Mesendoderm (in vitro differentiated cells): ENCODE data around the gene KCND3.
A peak's percentile ranks its signal among the peaks of the same experiment; 100 is the strongest.

Experiments used
- DNase-seq: peaks from one replicate; pipeline ENCODE4 v3.0.0; 2013
- H2AK5ac ChIP-seq: 2 replicates; pipeline ENCODE4 v1.6.1; 2013; ENCODE audit warnings: low read length, inconsistent platforms
- H2BK120ac ChIP-seq: 2 replicates; pipeline ENCODE4 v1.6.1; 2013; ENCODE audit warnings: low read depth, mild to moderate bottlenecking, low read length, moderate library complexity, mixed read lengths
- H2BK15ac ChIP-seq: replicated peaks from 2 replicates; pipeline ENCODE4 v1.6.1; 2013; ENCODE audit warnings: low read depth, mild to moderate bottlenecking, moderate library complexity
- H2BK5ac ChIP-seq: 2 replicates; pipeline ENCODE4 v1.6.1; 2013; ENCODE audit warnings: low read length, inconsistent platforms
- H3K18ac ChIP-seq: 2 replicates; pipeline ENCODE4 v1.6.1; 2013; ENCODE audit warnings: mild to moderate bottlenecking, low read length, mixed read lengths
- H3K23ac ChIP-seq: one replicate; pipeline ENCODE4 v1.6.1; 2013; ENCODE audit warnings: low read length
- H3K27ac ChIP-seq: 2 replicates; pipeline ENCODE4 v1.5.1; 2013; ENCODE audit warnings: low read depth, mild to moderate bottlenecking, inconsistent platforms, low read length, moderate library complexity
- H3K27me3 ChIP-seq: 2 replicates; pipeline ENCODE4 v1.6.1; 2013; ENCODE audit warnings: low read length, control low read depth, mild to moderate bottlenecking, inconsistent platforms; ENCODE audit not compliant: insufficient read depth, poor library complexity
- H3K36me3 ChIP-seq: 2 replicates; pipeline ENCODE4 v1.6.1; 2013; ENCODE audit warnings: low read length, inconsistent platforms; ENCODE audit not compliant: control insufficient read depth, insufficient read depth
- H3K4ac ChIP-seq: one replicate; pipeline ENCODE4 v1.6.1; 2013; ENCODE audit warnings: low read depth, mild to moderate bottlenecking, low read length, moderate library complexity
- H3K4me1 ChIP-seq: 2 replicates; pipeline ENCODE4 v1.6.1; 2013; ENCODE audit warnings: low read depth, low read length, inconsistent platforms; ENCODE audit not compliant: control insufficient read depth
- H3K4me2 ChIP-seq: 2 replicates; pipeline ENCODE4 v1.6.1; 2013; ENCODE audit warnings: low read length
- H3K4me3 ChIP-seq: 2 replicates; pipeline ENCODE4 v1.5.1; 2013; ENCODE audit warnings: mild to moderate bottlenecking, low read length
- H3K56ac ChIP-seq: one replicate; pipeline ENCODE4 v1.6.1; 2013; ENCODE audit warnings: low read length
- H3K79me1 ChIP-seq: 2 replicates; pipeline ENCODE4 v1.6.1; 2013; ENCODE audit warnings: low read length, inconsistent platforms
- H3K79me2 ChIP-seq: 2 replicates; pipeline ENCODE4 v1.6.1; 2013; ENCODE audit warnings: mild to moderate bottlenecking, low read length; ENCODE audit not compliant: control insufficient read depth, insufficient read depth
- H3K9ac ChIP-seq: 2 replicates; pipeline ENCODE4 v1.6.1; 2013; ENCODE audit warnings: low read length, inconsistent platforms
- H4K5ac ChIP-seq: one replicate; pipeline ENCODE4 v1.6.1; 2013; ENCODE audit warnings: low read length
- H4K8ac ChIP-seq: one replicate; pipeline ENCODE4 v1.6.1; 2013; ENCODE audit warnings: low read depth, mild to moderate bottlenecking, control low read depth, low read length, moderate library complexity
- WGBS: extraction: QIAGEN DNeasy Blood & Tissue Kit; methylation state at CpG from one replicate; pipeline ENCODE4 v1.1.7; 2013; ENCODE audit warnings: low lambda C conversion rate, missing lambda C conversion rate; ENCODE audit not compliant: insufficient coverage; ENCODE audit errors: extremely low coverage; 5-methylcytosine and 5-hydroxymethylcytosine counted together

Gene KCND3

DNA sequence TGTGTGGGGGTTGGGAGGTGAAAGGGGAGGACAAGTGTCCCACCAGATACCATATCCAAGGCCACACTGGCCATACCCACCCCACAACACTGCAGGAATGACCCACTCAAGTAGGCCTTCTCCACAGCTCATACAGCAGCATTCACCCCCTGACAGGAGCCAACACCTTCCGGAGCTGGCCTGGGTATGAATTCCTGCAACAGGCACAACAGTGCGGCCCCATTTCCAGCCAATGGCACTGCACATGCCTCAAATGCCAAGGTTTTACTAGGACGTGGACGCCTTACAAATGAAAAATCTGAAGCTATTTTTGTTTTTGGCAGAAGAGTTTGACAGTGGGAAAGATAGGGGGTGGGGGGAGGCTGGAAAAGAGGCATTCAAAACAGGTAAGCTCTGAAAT, 2.0 kb downstream of the KCND3 start:
- H2AK5ac ChIP-seq, result no peak overlapping the region
- no peaks in the 10 kb centered on the region for H3K36me3 ChIP-seq
- no peak overlapping the region for H4K8ac ChIP-seq
- no peak overlapping the region for H2BK120ac ChIP-seq
- H3K18ac ChIP-seq, result no peak overlapping the region
- no peak overlapping the region for H2BK15ac ChIP-seq
- no peak overlapping the region for H4K5ac ChIP-seq
- H3K27me3 ChIP-seq, result peaks cover 16% of the 10 kb centered on the region
- H3K79me1 ChIP-seq, result no peaks in the 10 kb centered on the region
- H3K23ac ChIP-seq, result peak overlapping the region; percentile 45
- no peak overlapping the region for H3K56ac ChIP-seq
- H3K4me2 ChIP-seq, result no peak overlapping the region
- H3K9ac ChIP-seq, result no peak overlapping the region
- H3K27ac ChIP-seq, result no peak overlapping the region
- no peak overlapping the region for H2BK5ac ChIP-seq
- H3K4me3 ChIP-seq, result no peak overlapping the region
- WGBS, result no CpG with 5 or more reads among the region's 4 CpGs
- peaks cover 3% of the 10 kb centered on the region for H3K4me1 ChIP-seq
- DNase-seq, result no peak
- no peaks in the 10 kb centered on the region for H3K79me2 ChIP-seq
- no peak overlapping the region for H3K4ac ChIP-seq

- H3K23ac ChIP-seq, result no peak overlapping the region
- H3K18ac ChIP-seq, result no peak overlapping the region
- no CpG with 5 or more reads among the region's 8 CpGs for WGBS
- H2BK15ac ChIP-seq, result no peak overlapping the region
- no peak overlapping the region for H3K4ac ChIP-seq
- H3K27ac ChIP-seq, result no peak overlapping the region
- DNase-seq, result no peak
- H2BK5ac ChIP-seq, result no peak overlapping the region
- H3K27me3 ChIP-seq, result peaks cover 8% of the 10 kb centered on the region
- no peak overlapping the region for H2BK120ac ChIP-seq
- H4K8ac ChIP-seq, result no peak overlapping the region
- H3K4me1 ChIP-seq, result no peaks in the 10 kb centered on the region
- no peak overlapping the region for H3K4me2 ChIP-seq
- H3K4me3 ChIP-seq, result no peak overlapping the region
- no peak overlapping the region for H3K56ac ChIP-seq
- no peak overlapping the region for H4K5ac ChIP-seq
- H3K36me3 ChIP-seq, result no peaks in the 10 kb centered on the region
- no peak overlapping the region for H3K9ac ChIP-seq
- H3K79me1 ChIP-seq, result no peaks in the 10 kb centered on the region
- no peak overlapping the region for H2AK5ac ChIP-seq
- H3K79me2 ChIP-seq, result no peaks in the 10 kb centered on the region
These were observed 6.0 kb downstream of the KCND3 start for GRCh38 chr1:111983500-111983899.

- Histone ChIP-seq H3K4me3 (no peak overlapping the region), H3K18ac (no peak overlapping the region), H3K23ac (no peak overlapping the region), H2BK120ac (no peak overlapping the region), H2BK5ac (no peak overlapping the region), H3K4me2 (no peak overlapping the region), H3K56ac (no peak overlapping the region), H3K4ac (no peak overlapping the region), H2BK15ac (no peak overlapping the region), H2AK5ac (no peak overlapping the region), H4K5ac (no peak overlapping the region), H3K4me1 (no peaks in the 10 kb centered on the region), H3K36me3 (no peaks in the 10 kb centered on the region), H3K27ac (no peak overlapping the region), H3K79me2 (no peaks in the 10 kb centered on the region), H3K79me1 (no peaks in the 10 kb centered on the region), H4K8ac (no peak overlapping the region), H3K27me3 (no peaks in the 10 kb centered on the region), H3K9ac (no peak overlapping the region)
- WGBS, result no CpG with 5 or more reads among the region's 28 CpGs
- DNase-seq, result no peak
These were observed 7.0 kb downstream of the KCND3 start for GRCh38 chr1:111982428-111982827.

GRCh38 chr1:111981871-111982270, 7.6 kb downstream of the KCND3 start:
- H3K18ac ChIP-seq, result no peak overlapping the region
- H3K27ac ChIP-seq, result no peak overlapping the region
- DNase-seq, result no peak
- no peak overlapping the region for H2BK5ac ChIP-seq
- WGBS, result no CpG with 5 or more reads among the region's 37 CpGs
- H3K27me3 ChIP-seq, result no peaks in the 10 kb centered on the region
- H3K4ac ChIP-seq, result no peak overlapping the region
- H3K79me1 ChIP-seq, result no peaks in the 10 kb centered on the region
- H3K4me1 ChIP-seq, result no peaks in the 10 kb centered on the region
- H3K36me3 ChIP-seq, result no peaks in the 10 kb centered on the region
- H3K4me3 ChIP-seq, result no peak overlapping the region
- H2BK120ac ChIP-seq, result no peak overlapping the region
- H2BK15ac ChIP-seq, result no peak overlapping the region
- no peak overlapping the region for H4K5ac ChIP-seq
- no peak overlapping the region for H3K9ac ChIP-seq
- no peaks in the 10 kb centered on the region for H3K79me2 ChIP-seq
- H2AK5ac ChIP-seq, result no peak overlapping the region
- no peak overlapping the region for H3K4me2 ChIP-seq
- no peak overlapping the region for H4K8ac ChIP-seq
- H3K23ac ChIP-seq, result no peak overlapping the region
- H3K56ac ChIP-seq, result no peak overlapping the region

DNA sequence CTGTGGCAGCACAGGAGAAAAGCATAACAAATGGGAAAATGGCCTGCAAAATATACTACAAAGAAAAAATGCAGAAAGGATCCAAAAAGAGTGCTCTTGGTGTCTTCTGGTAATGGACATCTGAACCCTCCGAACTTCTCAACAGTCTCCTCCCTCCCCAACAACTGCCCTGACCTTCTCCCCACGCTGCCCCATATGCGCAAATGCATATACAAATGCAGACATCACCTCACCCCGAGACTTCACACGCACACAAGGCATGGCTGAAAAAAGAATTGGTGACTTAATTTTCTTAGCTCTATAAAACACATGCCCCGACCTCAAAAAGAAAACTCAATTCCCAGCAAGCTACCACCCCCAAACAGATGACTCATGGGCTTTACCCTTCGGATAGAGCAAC, 8.4 kb downstream of the KCND3 start:
- Histone ChIP-seq H3K56ac (no peak overlapping the region), H3K27me3 (no peaks in the 10 kb centered on the region), H2BK5ac (no peak overlapping the region), H3K4me3 (no peak overlapping the region), H3K4ac (no peak overlapping the region), H2BK120ac (no peak overlapping the region), H2BK15ac (no peak overlapping the region), H3K18ac (no peak overlapping the region), H4K8ac (no peak overlapping the region), H3K23ac (no peak overlapping the region), H4K5ac (no peak overlapping the region), H3K4me1 (no peaks in the 10 kb centered on the region), H3K79me1 (no peaks in the 10 kb centered on the region), H3K4me2 (no peak overlapping the region), H2AK5ac (no peak overlapping the region), H3K79me2 (no peaks in the 10 kb centered on the region), H3K9ac (no peak overlapping the region), H3K36me3 (no peaks in the 10 kb centered on the region), H3K27ac (no peak overlapping the region)
- no peak for DNase-seq
- WGBS, result no CpG with 5 or more reads among the region's 7 CpGs

DNA sequence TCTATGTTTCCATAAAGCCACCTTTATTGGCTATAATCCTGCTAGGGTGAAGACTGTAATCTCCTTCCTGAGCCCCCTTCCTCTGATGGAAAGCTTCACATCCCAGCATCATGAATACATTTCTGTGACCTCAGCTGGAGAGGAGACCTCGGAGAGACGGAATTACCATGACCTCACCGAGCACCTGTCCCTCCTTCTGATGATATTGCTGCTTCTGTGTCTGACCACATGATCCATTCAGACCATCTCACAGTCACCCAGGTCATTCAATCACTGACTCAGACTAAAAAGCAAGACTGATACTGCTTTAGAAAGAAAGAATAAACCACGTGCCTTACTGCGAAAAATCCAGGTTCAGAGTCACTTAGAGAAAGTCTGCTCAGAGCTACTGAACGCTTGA, 8.8 kb downstream of the KCND3 start:
- Histone ChIP-seq H2BK5ac (no peak overlapping the region), H2AK5ac (no peak overlapping the region), H3K79me1 (no peaks in the 10 kb centered on the region), H2BK15ac (no peak overlapping the region), H3K23ac (no peak overlapping the region), H3K4me2 (no peak overlapping the region), H3K56ac (no peak overlapping the region), H2BK120ac (no peak overlapping the region), H3K18ac (no peak overlapping the region), H3K4me3 (no peak overlapping the region), H4K5ac (no peak overlapping the region), H3K27me3 (no peaks in the 10 kb centered on the region), H3K36me3 (no peaks in the 10 kb centered on the region), H3K27ac (no peak overlapping the region), H4K8ac (no peak overlapping the region), H3K4me1 (no peaks in the 10 kb centered on the region), H3K9ac (no peak overlapping the region), H3K79me2 (no peaks in the 10 kb centered on the region), H3K4ac (no peak overlapping the region)
- no CpG with 5 or more reads among the region's 6 CpGs for WGBS
- no peak for DNase-seq
